Measurements from ENCODE around the gene KNSTRN. TPM values are rescaled to one million over a fixed set of nuclear protein-coding genes. Genes with fewer than 3 reads are reported as not detected.
A peak's percentile ranks its signal among the peaks of the same experiment; 100 is the strongest.

The KNSTRN gene
- total RNA-seq, 1 donor from 2014 or later, result 18.1 TPM

DNA sequence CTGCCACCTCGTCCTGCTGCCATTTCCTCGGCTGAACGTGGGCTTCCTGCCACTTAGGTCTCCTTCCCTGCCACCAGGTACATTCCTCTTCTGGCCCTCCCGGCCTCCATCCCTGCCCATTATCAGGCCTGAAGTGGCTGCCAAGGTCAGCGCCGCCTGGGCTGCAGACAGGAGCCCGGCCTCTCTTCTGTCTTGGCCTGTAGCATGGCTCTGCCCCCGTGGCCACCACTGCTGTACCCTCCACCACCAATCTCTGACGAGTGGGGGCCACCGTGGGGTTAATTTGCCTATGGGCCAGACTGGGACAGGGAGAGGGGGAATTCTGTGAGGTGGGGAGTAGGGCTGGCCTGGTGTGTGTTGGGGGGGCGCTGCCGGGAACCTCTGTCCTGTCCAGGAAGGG lies 56.2 kb downstream of the KNSTRN start:
- Histone ChIP-seq H3K27me3 (peaks cover 30% of the 10 kb centered on the region), H3K27ac (no peak overlapping the region), H3K9me3 (no peaks in the 10 kb centered on the region), H3K4me3 (no peak overlapping the region), H3K36me3 (no peaks in the 10 kb centered on the region), H3K4me1 (peaks cover 39% of the 10 kb centered on the region)
- intact Hi-C loops (cut with DNase I), result no loop called here
- ATAC-seq, result no peak
- TF ChIP-seq, protein P1, sequence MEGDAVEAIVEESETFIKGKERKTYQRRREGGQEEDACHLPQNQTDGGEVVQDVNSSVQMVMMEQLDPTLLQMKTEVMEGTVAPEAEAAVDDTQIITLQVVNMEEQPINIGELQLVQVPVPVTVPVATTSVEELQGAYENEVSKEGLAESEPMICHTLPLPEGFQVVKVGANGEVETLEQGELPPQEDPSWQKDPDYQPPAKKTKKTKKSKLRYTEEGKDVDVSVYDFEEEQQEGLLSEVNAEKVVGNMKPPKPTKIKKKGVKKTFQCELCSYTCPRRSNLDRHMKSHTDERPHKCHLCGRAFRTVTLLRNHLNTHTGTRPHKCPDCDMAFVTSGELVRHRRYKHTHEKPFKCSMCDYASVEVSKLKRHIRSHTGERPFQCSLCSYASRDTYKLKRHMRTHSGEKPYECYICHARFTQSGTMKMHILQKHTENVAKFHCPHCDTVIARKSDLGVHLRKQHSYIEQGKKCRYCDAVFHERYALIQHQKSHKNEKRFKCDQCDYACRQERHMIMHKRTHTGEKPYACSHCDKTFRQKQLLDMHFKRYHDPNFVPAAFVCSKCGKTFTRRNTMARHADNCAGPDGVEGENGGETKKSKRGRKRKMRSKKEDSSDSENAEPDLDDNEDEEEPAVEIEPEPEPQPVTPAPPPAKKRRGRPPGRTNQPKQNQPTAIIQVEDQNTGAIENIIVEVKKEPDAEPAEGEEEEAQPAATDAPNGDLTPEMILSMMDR (IDR thresholded peaks at IDR 0.05), result no peak
- DNase-seq, result no peak

DNA sequence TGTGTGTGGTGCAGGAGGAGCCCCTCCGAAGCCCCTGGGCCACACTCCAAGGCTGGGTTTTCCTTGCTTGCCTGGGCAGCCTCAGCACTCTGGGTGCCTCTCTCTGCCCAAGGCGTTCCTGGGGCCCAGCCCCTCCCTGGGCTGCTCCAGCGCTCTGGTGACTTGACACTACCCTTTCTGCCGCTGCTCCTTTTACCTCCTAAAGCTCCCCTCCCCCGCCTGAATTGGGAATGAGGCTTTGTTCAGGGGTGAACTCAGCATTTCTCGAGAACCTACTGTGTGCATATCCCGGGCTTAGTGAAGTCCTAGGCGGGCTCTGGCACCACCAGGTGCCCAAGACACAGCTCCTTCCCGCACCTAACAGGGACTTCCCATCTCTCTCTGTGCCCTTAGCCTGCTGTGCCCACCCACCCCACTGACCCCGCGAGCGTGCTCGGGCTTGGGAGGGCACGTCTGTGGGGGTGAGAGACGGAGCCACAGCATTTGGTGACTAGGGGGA lies 57.0 kb downstream of the KNSTRN start:
- no peak for ATAC-seq
- peak overlapping the region; percentile 11 for H3K27ac ChIP-seq

DNA sequence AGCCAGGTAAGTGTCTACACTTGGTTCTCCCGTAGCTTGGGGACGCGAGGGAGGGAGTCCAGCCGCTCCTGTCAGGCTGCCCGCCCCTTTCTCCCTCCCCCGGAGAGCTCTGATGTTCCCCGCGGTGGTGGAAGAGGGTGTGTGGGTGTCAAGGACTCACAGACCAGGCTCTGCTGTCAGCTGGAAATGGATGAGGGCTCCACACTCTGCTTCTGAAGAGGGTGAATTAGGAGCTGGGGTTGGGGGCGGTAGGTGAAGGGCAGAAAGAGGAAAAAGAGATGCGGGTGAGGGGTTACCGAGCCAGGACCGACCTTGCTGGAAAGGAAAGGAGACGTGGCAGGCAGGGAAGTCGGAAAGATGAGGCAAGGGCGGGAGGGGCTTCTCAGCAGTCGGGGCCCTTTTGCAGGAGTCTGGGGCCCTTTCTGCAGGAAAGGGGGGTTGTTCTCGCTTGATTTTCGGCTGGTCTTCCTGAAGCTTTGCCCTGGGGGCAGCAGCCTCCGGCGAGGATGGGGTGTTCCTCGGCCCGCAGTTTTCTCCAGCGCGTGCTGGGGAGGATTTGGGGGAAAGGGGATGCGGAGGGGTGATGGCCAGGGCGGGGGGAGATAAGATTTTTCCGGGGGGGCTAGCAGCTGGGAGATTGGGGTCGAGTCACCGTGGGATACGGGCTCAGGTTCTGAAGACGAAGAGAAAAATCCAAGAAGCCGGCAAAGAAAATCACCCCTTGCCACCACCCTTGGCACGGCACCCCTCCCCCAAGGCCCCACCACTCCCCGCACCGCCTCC lies 57.6 kb downstream of the KNSTRN start:
- Histone ChIP-seq H3K27me3 (peaks cover 29% of the 10 kb centered on the region), H3K36me3 (no peaks in the 10 kb centered on the region), H3K4me3 (peak overlapping the region; percentile 58), H3K27ac (peak overlapping the region; percentile 11), H3K9me3 (no peaks in the 10 kb centered on the region), H3K4me1 (peaks cover 49% of the 10 kb centered on the region)
- ATAC-seq (peak; percentile 20), DNase-seq (peak; percentile 80)
- intact Hi-C loops (cut with DNase I), result no loop called here
- TF ChIP-seq, protein P1 (IDR thresholded peaks at IDR 0.05), result no peak

More for the DNA sequence above, 57.0 kb downstream of the KNSTRN start:
- TF ChIP-seq, protein P1 (IDR thresholded peaks at IDR 0.05), result no peak
- DNase-seq, result no peak
- no peaks in the 10 kb centered on the region for H3K36me3 ChIP-seq
- peaks cover 30% of the 10 kb centered on the region for H3K27me3 ChIP-seq
- intact Hi-C loops (cut with DNase I), result no loop called here
- peaks cover 43% of the 10 kb centered on the region for H3K4me1 ChIP-seq
- H3K9me3 ChIP-seq, result no peaks in the 10 kb centered on the region
- peak overlapping the region; percentile 58 for H3K4me3 ChIP-seq

DNA sequence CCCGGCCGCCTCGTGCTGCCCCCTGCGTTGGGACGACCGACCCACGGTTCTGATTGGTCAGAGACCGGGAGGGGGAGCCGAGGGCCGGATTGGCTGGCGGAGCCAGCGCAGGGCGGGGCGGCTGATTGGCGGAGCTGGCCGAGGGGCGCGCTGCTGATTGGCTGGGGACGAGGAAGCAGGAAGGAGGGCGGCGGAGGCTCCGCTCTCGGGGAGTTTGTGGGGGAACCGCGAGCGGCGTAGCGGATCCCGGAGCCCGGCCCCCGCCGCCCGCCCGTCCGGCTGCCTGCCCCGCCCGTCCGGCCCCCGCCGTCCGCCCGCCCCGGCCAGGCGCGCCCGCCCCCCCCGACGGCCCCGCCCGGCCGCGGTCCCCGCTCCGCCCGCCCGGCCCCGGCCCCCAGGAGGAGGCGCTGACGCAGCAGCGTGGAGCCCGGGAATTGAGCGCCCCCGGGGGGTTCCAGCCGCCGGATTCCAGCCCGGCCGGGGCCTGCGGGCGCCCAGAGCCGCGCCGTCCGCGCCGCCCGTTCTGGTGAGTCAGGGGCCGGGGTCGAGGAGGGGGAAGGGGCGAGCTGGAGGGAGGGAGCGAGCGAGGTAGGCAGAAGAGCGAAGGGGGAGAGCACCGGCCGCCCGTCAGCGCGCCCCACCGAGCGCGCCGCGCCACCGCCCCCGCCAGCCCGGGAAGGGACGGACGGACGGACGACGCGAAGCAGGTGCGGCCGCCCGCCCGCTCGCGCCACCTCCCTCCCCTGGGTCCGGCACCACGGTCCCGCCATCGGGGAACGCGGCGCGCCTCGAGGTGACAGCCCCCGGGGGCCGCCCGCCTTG lies 58.4 kb downstream of the KNSTRN start, which contains the start of gene BAHD1:
Gene BAHD1 (plus strand): TSS at position 211 of the 822 bp plus-strand sequence. CDS start 17,512 bp downstream, outside the sequence.
- Histone ChIP-seq H3K27me3 (peaks cover 21% of the 10 kb centered on the region), H3K4me1 (peaks cover 52% of the 10 kb centered on the region), H3K9me3 (no peaks in the 10 kb centered on the region), H3K27ac (peak within 1 kb of the TSS; percentile 78), H3K36me3 (no peaks in the 10 kb centered on the region), H3K4me3 (peak within 1 kb of the TSS; percentile 73)
- intact Hi-C loops (cut with DNase I), result no loop called here
- TF ChIP-seq, protein P1 (IDR thresholded peaks at IDR 0.05), result peak; percentile 6
- DNase-seq (peak; percentile 99), ATAC-seq (peak; percentile 90)

DNA sequence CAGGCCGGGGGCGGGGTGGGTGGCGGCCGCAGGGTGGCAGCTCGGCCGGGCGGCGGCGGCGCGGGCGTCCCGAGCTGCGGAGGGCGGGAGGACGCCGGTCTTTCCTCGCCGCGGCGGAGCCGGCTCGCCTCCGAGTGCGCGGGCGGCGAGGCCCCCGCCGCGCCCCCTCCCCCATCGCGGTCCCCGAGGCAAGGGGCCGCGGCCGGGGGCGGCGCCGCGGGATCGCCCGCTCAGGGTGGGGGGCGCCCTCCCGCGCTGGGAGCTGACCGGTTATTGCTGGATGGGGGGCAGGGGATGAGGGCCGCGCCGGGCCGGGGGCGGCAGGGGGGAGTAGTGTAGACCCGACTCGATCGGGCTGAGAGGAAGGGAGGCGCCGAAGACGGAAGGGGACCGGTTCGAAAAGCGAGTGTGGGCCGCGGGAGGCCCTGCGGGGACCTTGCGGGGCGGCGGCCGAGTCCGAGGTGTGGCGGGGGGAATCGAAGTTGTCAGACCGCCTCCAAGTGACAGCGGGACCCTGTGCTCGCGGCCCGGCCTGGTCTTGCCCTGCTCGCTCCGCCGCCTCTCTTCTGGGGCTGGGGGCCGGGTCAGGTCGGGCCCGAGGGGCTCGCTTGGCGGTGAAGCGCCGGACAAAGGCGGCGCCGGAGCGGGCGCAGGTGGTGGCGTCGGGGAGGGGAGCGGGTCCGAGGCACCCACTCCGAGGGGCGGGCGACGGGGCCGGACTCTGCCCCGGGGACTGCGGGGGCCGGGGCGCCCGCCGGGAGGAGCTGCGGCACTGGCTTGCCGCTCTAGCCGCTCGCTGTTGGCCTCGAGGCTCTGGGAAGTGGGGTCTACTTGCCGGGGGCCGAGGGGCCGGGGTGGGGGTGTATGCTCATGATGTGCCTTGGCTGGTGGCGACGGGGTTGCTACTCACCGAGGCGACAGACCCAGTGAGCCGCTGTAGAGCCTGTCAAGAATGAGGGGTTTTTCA lies 59.3 kb downstream of the KNSTRN start:
- H3K27me3 ChIP-seq, result peaks cover 12% of the 10 kb centered on the region
- H3K4me3 ChIP-seq, result peak overlapping the region; percentile 73
- peaks cover 46% of the 10 kb centered on the region for H3K4me1 ChIP-seq
- TF ChIP-seq, protein P1 (IDR thresholded peaks at IDR 0.05), result peak; percentile 18
- DNase-seq (no peak), ATAC-seq (peak; percentile 2)
- H3K9me3 ChIP-seq, result no peaks in the 10 kb centered on the region
- no peaks in the 10 kb centered on the region for H3K36me3 ChIP-seq
- intact Hi-C loops (cut with DNase I), result no loop called here
- peak overlapping the region; percentile 58 for H3K27ac ChIP-seq
